GM21723 (cell line): ENCODE results near the gene PIH1D1.

Source experiments
- ATAC-seq: cut with Tn5 transposase; IDR thresholded peaks from one replicate; pipeline ENCODE4 v1.9.1; 2021; ENCODE audit warnings: mild to moderate bottlenecking, moderate library complexity; ENCODE audit not compliant: unreplicated experiment

Gene PIH1D1

GRCh38 chr19:49421039-49421877, 30.4 kb downstream of the PIH1D1 start:
- ATAC-seq: no peak

DNA sequence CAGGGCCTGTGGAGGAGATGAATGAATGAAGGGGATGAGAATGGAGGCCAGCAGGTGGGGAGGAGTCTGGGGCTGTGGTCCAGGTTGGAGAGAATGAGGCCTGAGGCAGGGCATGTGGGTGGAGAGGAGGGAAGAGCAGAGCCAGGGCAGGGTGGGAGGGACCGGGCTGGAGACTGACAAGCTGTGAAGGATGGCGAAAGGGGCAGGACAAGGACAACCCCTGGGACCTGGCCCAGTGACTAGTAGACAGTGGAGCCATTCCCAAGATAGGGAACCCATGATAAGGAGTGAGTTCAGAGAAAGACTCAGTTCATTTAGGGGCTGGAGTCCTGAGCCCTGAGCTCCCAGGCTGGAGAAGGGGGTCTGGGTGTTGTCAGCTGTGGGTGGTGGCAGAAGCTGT, 31.4 kb downstream of the PIH1D1 start:
- ATAC-seq: no peak

- ATAC-seq: no peak
Observed at GRCh38 chr19:49419173-49419572, 32.4 kb downstream of the PIH1D1 start.

- ATAC-seq: no peak
Observed at GRCh38 chr19:49418511-49418910, 33.1 kb downstream of the PIH1D1 start.

GRCh38 chr19:49417088-49417487, 34.5 kb downstream of the PIH1D1 start:
- ATAC-seq: no peak

- ATAC-seq: no peak
Observed at GRCh38 chr19:49415810-49416200, 35.8 kb downstream of the PIH1D1 start.

GRCh38 chr19:49415102-49415809, 36.4 kb downstream of the PIH1D1 start:
- ATAC-seq: no peak

GRCh38 chr19:49414256-49414655, 37.4 kb downstream of the PIH1D1 start:
- no peak for ATAC-seq

DNA sequence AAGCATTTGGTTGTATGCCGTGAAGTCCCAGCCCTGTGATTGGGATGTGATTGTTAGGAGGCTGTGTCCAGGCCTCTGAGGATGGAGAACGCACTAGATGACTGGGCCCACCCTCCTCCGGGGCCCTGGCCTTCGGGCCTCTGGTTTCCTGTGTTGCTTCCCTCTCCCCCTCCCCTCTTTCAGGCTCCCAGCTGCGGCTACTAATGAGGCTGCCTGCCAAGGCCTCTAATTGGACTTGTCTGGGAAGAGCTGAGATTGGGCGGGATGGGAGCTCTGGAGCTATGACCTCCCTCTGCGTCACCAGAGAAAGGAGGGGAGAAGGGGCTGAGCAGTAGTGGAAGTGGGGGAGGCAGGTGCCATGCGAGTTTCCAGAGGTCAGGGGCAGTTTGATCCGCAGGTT, 38.3 kb downstream of the PIH1D1 start:
- no peak for ATAC-seq

GRCh38 chr19:49411681-49412326, 39.8 kb downstream of the PIH1D1 start:
- no peak for ATAC-seq

DNA sequence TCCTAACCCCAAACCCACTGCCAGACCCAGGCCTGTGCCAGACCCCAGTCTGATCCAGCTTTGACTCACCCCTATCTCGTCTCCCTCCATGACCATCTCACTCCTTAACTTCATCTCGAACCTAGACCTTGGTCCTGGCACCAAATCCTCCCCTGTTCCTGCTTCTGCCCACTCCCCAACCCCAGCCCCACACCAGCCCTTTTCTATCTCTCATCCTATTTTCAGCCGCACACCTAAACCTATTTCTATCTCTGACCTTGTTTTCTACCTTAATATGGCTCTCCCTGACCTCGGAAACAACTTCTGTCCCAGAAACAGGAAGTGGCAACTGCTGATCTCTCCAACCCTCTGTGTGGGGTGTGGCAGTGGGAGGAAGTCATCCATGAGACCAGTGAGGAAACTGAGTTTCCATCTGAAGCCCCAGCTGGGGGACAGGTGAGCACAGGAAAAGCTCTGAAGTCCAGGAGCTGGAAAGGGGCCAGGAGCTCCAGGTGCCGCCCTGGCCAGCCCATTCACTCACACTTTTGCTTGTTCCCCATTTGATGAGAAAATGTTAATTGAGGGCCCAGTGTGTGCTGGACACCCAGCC, 42.1 kb downstream of the PIH1D1 start:
- ATAC-seq: no peak

DNA sequence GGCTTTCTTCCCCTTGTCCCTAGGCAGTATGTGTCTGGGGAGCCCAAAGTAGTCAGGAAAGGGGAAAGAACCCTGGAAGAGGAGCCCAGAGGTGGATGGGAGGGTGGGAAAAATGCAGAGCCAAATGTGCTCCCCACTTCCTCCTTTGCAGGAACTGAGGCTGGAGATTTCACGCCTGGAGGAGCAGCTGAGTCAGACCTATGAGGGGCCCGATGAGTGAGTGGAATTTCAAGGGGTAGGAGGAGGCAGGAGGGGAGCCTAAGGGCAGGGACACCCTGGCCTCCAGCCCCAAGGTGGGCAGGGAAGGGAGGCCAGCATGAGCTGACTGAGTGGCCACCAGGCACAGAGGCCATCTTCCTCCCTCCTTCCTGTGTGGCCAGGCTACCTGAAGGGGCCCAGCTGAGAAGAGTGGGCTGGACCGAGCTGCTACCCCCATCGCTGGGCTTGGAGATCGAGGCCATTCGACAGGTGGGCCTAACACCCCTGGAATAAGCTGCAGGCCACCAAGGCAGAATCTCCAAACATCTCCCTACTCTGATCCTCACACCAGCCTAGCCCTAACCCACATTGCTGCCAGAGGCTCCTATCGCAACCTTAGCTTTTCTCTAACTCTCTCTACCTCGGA, 42.7 kb downstream of the PIH1D1 start:
- ATAC-seq: no peak

GRCh38 chr19:49407482-49408015, 44.1 kb downstream of the PIH1D1 start:
- no peak for ATAC-seq

DNA sequence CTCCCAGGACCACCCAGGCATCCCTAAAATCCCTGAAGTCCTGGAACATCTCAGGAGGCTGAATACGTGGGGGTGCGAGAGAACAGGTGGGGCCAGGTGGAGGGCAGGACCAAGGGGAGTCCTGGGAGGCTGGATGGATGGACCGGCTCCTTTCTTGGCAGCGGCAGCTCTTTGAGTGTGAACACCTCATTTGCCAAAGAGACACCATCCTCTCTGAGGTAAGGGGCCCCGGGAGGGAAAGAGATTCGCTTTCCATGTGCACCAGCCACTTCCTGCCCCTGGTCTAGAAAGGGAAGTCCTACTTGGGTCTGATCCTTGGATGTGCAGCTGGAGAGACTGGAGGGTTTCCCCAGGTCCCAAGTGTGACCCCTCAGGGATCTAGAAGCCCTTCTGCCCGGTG, 44.5 kb downstream of the PIH1D1 start:
- ATAC-seq: no peak

DNA sequence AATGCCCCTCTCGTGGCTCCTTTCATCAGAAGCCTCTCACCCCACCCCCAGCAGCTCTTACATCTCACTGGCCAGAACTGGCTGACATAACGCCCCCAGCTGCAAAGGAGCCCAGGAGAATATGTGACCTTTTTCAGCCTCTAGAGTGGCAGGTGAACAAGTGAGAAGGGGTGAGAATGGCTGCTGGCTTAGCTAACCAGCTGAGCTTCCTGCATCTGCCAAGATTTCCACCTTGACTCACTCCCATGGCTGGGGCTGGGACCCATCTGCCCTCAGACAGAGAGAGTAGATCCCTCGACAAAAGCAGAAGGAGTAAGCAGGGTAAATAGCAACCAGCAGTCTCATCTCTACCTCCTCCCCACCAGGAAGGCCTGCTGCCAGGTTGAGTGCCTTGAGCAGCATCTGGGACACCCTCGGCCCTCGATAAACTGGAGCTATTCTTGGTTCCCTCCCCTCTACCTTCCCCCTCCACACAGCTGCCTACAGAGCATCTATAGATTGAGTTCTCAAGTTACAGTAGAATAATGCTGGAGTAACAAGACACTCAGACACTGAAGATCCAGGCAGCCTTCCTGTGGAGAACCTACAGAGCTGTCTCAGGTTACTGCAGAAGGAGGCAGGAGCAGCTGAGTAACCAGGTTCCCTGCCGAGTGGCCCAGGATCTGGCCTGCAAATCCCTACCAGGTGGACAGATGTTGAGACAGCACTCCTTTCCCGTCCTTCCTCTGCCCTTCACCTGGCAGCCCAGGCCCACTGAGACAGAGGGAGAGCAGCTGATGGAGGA, 48.0 kb downstream of the PIH1D1 start:
- ATAC-seq: no peak

- no peak for ATAC-seq
Observed at GRCh38 chr19:49400029-49400428, 51.6 kb downstream of the PIH1D1 start.

DNA sequence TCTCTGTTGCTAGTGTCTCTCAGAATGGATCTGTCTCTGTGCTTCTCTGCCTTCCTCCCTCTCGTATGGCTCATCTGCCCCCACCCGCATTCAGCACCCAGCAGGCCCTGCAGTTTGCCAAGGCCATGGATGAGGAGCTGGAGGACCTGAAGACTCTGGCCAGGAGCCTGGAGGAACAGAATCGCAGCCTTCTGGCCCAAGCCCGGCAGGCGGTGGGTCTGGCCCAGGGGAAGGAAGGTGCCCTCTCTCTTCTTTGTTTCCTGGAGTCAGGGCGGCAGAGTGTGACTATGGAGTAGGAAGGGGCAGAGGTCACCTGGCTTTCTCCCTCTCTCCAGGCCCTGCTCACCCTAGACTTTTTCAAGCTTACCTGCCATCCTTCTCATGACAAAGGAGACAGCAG, 52.7 kb downstream of the PIH1D1 start:
- ATAC-seq: no peak

- no peak for ATAC-seq
Observed at GRCh38 chr19:49398001-49398615, 53.5 kb downstream of the PIH1D1 start.

DNA sequence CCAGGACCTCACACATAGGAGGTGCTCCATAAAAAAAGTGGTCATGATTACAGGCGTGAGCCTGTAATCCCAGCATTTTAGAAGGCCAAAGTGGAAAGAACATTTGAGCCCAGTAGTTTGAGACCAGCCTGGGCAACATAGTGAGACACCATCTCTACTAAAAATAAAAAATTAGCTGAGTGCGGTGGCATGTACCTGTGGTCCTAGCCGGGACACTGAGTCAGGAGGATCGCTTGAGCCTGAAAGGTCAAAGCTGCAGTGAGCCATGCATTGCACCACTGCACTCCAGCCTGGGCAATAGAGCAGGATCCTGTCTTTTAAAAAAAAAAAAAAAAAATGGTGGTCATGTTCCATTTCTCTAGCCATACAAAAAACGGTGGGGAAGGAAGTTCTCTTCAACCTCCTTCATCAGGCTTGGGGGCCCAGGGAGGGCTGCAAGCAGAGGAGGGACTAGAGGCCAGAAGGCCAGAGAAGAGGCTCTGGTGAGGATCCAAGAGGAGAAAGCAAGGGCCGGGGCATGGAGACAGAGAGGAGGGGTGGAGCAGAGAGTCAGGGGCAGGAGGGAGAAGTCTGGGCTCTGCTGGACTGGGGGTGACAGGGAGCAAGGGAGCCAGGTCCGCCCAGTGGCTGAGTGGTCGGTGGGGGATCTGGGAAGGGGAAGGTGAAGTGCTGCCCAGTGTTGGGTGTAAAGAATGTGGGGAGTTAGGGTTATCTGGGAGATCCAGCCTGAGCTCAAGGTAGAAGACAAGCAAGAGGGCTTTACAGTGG, 54.7 kb downstream of the PIH1D1 start:
- no peak for ATAC-seq
